ENCODE results near the gene KRTAP10-12.
A peak's percentile ranks its signal among the peaks of the same experiment; 100 is the strongest.
"Not testable (repeated sequence)": the region's sequence is repeated elsewhere in the genome, so short reads cannot be mapped to it uniquely, and the experiment has no call there.

KRTAP10-12 gene

GRCh38 chr21:44686000-44686781, 10.8 kb upstream of the KRTAP10-12 start:
- DNase-seq (ENCODE audit: low read depth) = peak; percentile 36
- no peak for TF ChIP-seq CTCF (IDR thresholded peaks at IDR 0.05; ENCODE audit: insufficient read depth, low read depth, low read length, missing control alignments)
- H3K4me3 ChIP-seq (ENCODE audit: low read depth, low read length) = no peak overlapping the region

- no peak for TF ChIP-seq CTCF (IDR thresholded peaks at IDR 0.05; ENCODE audit: insufficient read depth, low read depth, low read length, missing control alignments)
- H3K4me3 ChIP-seq (ENCODE audit: low read depth, low read length) = no peak overlapping the region
- DNase-seq (ENCODE audit: low read depth) = no peak
These were observed 10.0 kb upstream of the KRTAP10-12 start for GRCh38 chr21:44686843-44687561.

GRCh38 chr21:44687671-44688070, 9.3 kb upstream of the KRTAP10-12 start:
- H3K4me3 ChIP-seq (ENCODE audit: low read depth, low read length) = no peak overlapping the region
- no peak for TF ChIP-seq CTCF (IDR thresholded peaks at IDR 0.05; ENCODE audit: insufficient read depth, low read depth, low read length, missing control alignments)
- no peak for DNase-seq (ENCODE audit: low read depth)

GRCh38 chr21:44689740-44690139, 7.2 kb upstream of the KRTAP10-12 start:
- DNase-seq (ENCODE audit: low read depth) = not testable (repeated sequence)

GRCh38 chr21:44691686-44692085, 5.3 kb upstream of the KRTAP10-12 start:
- no peak for TF ChIP-seq CTCF (IDR thresholded peaks at IDR 0.05; ENCODE audit: insufficient read depth, low read depth, low read length, missing control alignments)
- no peak for DNase-seq (ENCODE audit: low read depth)
- H3K4me3 ChIP-seq (ENCODE audit: low read depth, low read length) = no peak overlapping the region

More at GRCh38 chr21:44689740-44690139, 7.2 kb upstream of the KRTAP10-12 start:
- not testable (repeated sequence) for H3K4me3 ChIP-seq (ENCODE audit: low read depth, low read length)

- no peak overlapping the region for H3K4me3 ChIP-seq (ENCODE audit: low read depth, low read length)
- no peak for DNase-seq (ENCODE audit: low read depth)
- no peak for TF ChIP-seq CTCF (IDR thresholded peaks at IDR 0.05; ENCODE audit: insufficient read depth, low read depth, low read length, missing control alignments)
These were observed 4.0 kb upstream of the KRTAP10-12 start for GRCh38 chr21:44692798-44693512.

- H3K4me3 ChIP-seq (ENCODE audit: low read depth, low read length) = no peak overlapping the region
- TF ChIP-seq CTCF (IDR thresholded peaks at IDR 0.05; ENCODE audit: insufficient read depth, low read depth, low read length, missing control alignments) = no peak
- no peak for DNase-seq (ENCODE audit: low read depth)
These were observed 2.2 kb upstream of the KRTAP10-12 start for GRCh38 chr21:44694776-44695175.

Data from GM12865 (cell line).